NB4 (cell line): Measurements from ENCODE around the gene TRAM2.

Source experiments
- MYC ChIP-seq: IDR thresholded peaks from 2 replicates; pipeline ENCODE4 v1.6.1; 2011; ENCODE audit warnings: low read depth, low read length
- POLR2A ChIP-seq: IDR thresholded peaks from 2 replicates; pipeline ENCODE4 v1.6.1; 2011; ENCODE audit warnings: mild to moderate bottlenecking; ENCODE audit not compliant: insufficient read length; ENCODE audit errors: extremely low read depth
- TF ChIP-seq, protein P1 (sequence below): IDR thresholded peaks from one replicate; pipeline ENCODE4 v1.5.1; 2012; ENCODE audit warnings: low read depth, low read length
- TF ChIP-seq, protein P2 (sequence below): IDR thresholded peaks from 2 replicates; pipeline ENCODE4 v1.6.1; 2011; ENCODE audit warnings: low read depth, low read length

GRCh38 chr6:52566853-52567279 lies 10.0 kb downstream of the TRAM2 start:
- TF ChIP-seq, protein P1, sequence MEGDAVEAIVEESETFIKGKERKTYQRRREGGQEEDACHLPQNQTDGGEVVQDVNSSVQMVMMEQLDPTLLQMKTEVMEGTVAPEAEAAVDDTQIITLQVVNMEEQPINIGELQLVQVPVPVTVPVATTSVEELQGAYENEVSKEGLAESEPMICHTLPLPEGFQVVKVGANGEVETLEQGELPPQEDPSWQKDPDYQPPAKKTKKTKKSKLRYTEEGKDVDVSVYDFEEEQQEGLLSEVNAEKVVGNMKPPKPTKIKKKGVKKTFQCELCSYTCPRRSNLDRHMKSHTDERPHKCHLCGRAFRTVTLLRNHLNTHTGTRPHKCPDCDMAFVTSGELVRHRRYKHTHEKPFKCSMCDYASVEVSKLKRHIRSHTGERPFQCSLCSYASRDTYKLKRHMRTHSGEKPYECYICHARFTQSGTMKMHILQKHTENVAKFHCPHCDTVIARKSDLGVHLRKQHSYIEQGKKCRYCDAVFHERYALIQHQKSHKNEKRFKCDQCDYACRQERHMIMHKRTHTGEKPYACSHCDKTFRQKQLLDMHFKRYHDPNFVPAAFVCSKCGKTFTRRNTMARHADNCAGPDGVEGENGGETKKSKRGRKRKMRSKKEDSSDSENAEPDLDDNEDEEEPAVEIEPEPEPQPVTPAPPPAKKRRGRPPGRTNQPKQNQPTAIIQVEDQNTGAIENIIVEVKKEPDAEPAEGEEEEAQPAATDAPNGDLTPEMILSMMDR, result no peak
- TF ChIP-seq POLR2A (no peak), MYC (no peak)
- TF ChIP-seq, protein P2, sequence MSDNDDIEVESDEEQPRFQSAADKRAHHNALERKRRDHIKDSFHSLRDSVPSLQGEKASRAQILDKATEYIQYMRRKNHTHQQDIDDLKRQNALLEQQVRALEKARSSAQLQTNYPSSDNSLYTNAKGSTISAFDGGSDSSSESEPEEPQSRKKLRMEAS, result no peak
